Stimulated activated CD8-positive, alpha-beta memory T cell treated with anti-CD3 and anti-CD28 coated beads, Interleukin-4, amount 100 ng/mL, for 1 hour (primary cell): ENCODE results near the gene UBR1.
"Not testable (repeated sequence)": the region's sequence is repeated elsewhere in the genome, so short reads cannot be mapped to it uniquely, and the experiment has no call there.

ENCODE experiments used
- DNase-seq, 2 donors: peaks; one replicate each; pipeline ENCODE4 v3.0.0-alpha.2; 2020; ENCODE audit warnings: low read depth in 2 of 2, low spot score in 1 of 2

UBR1 gene

GRCh38 chr15:43067717-43068461 is 37.9 kb downstream of the UBR1 start:
- DNase-seq: no peak

GRCh38 chr15:43056696-43057095 is 49.1 kb downstream of the UBR1 start:
- DNase-seq: no peak

GRCh38 chr15:43052860-43053259 is 53.0 kb downstream of the UBR1 start:
- DNase-seq: no peak

GRCh38 chr15:43048935-43049334 is 56.9 kb downstream of the UBR1 start:
- no peak for DNase-seq

- no peak for DNase-seq
Observed at GRCh38 chr15:43046484-43046883, 59.4 kb downstream of the UBR1 start.

GRCh38 chr15:43042885-43043284 is 63.0 kb downstream of the UBR1 start:
- no peak for DNase-seq

- not testable (repeated sequence) for DNase-seq
Observed at GRCh38 chr15:43041085-43041484, 64.8 kb downstream of the UBR1 start.

GRCh38 chr15:43035240-43035639 is 70.6 kb downstream of the UBR1 start:
- DNase-seq: not testable (repeated sequence)

- DNase-seq: no peak
Observed at GRCh38 chr15:43029476-43029875, 76.4 kb downstream of the UBR1 start.

GRCh38 chr15:43025150-43025549 is 80.7 kb downstream of the UBR1 start:
- no peak for DNase-seq

- not testable (repeated sequence) for DNase-seq
Observed at GRCh38 chr15:43014671-43015070, 91.2 kb downstream of the UBR1 start.

GRCh38 chr15:43009206-43009605 is 96.6 kb downstream of the UBR1 start:
- no peak for DNase-seq

GRCh38 chr15:43008150-43008549 is 97.7 kb downstream of the UBR1 start:
- no peak for DNase-seq

- DNase-seq: no peak
Observed at GRCh38 chr15:43007551-43007950, 98.3 kb downstream of the UBR1 start.

GRCh38 chr15:43006991-43007390 is 98.8 kb downstream of the UBR1 start:
- DNase-seq: no peak

GRCh38 chr15:43004886-43005595 is 100.8 kb downstream of the UBR1 start:
- DNase-seq: not testable (repeated sequence)

GRCh38 chr15:42999201-42999779 is 106.5 kb downstream of the UBR1 start:
- DNase-seq: no peak

- DNase-seq: no peak
Observed at GRCh38 chr15:42996871-42997270, 109.0 kb downstream of the UBR1 start.

- DNase-seq: no peak
Observed at GRCh38 chr15:42994546-42994945, 111.3 kb downstream of the UBR1 start.

- no peak for DNase-seq
Observed at GRCh38 chr15:42992626-42993025, 113.2 kb downstream of the UBR1 start.

GRCh38 chr15:42986693-42987342 is 119.0 kb downstream of the UBR1 start:
- no peak for DNase-seq
